NT2/D1 (cell line): ENCODE data around the gene ERICH6.

Source experiments
- SUZ12 ChIP-seq: IDR thresholded peaks from 2 replicates; pipeline ENCODE4 v1.6.1; 2011; ENCODE audit not compliant: insufficient read length, insufficient read depth; ENCODE audit errors: extremely low read depth
- ZNF274 ChIP-seq: IDR thresholded peaks from 2 replicates; pipeline ENCODE4 v1.6.1; 2011; ENCODE audit warnings: mild to moderate bottlenecking, low read depth, low read length

GRCh38 chr3:150611666-150612065, 92.1 kb downstream of the ERICH6 start:
- TF ChIP-seq ZNF274: no peak
- no peak for TF ChIP-seq SUZ12
